Mesodermal cell (in vitro differentiated cells): ENCODE data around the gene KCNMB2.

Experiments
- H3K27ac ChIP-seq: 2 replicates; pipeline ENCODE4 v1.7.0; 2013; ENCODE audit warnings: mild to moderate bottlenecking, low read depth, low read length, moderate library complexity; ENCODE audit not compliant: severe bottlenecking
- H3K36me3 ChIP-seq: 2 replicates; pipeline ENCODE4 v1.7.1; 2013; ENCODE audit warnings: mild to moderate bottlenecking, low read length, moderate library complexity; ENCODE audit not compliant: control insufficient read depth, insufficient read depth
- H3K4me1 ChIP-seq: one replicate; pipeline ENCODE4 v1.7.1; 2013; ENCODE audit warnings: mild to moderate bottlenecking, low read length; ENCODE audit not compliant: insufficient read depth, control insufficient read depth, poor library complexity, severe bottlenecking
- H3K4me3 ChIP-seq: 2 replicates; pipeline ENCODE4 v1.7.0; 2013; ENCODE audit warnings: low read length, control low read depth, mild to moderate bottlenecking; ENCODE audit not compliant: insufficient read depth, poor library complexity, severe bottlenecking; ENCODE audit errors: extremely low read depth
- H3K9me3 ChIP-seq: 2 replicates; pipeline ENCODE4 v1.7.1; 2013; ENCODE audit warnings: mild to moderate bottlenecking, low read length, moderate library complexity; ENCODE audit not compliant: control insufficient read depth
- WGBS, 2 experiments: methylation state at CpG; one replicate each; pipeline ENCODE4 v1.1.5; 2013; ENCODE audit warnings: missing lambda C conversion rate in 2 of 2; ENCODE audit not compliant: insufficient coverage in 2 of 2; 5-methylcytosine and 5-hydroxymethylcytosine counted together

Gene KCNMB2

GRCh38 chr3:178520451-178520850 lies 15.8 kb upstream of the KCNMB2 start:
- Histone ChIP-seq H3K36me3 (no peaks in the 10 kb centered on the region), H3K4me1 (no peaks in the 10 kb centered on the region), H3K9me3 (no peaks in the 10 kb centered on the region), H3K27ac (no peak overlapping the region), H3K4me3 (no peak overlapping the region)
- WGBS, 2 experiments, result 100% methylated on average over 1 of the region's 2 CpGs; no CpG with 5 or more reads in 1 of the 2 experiments

DNA sequence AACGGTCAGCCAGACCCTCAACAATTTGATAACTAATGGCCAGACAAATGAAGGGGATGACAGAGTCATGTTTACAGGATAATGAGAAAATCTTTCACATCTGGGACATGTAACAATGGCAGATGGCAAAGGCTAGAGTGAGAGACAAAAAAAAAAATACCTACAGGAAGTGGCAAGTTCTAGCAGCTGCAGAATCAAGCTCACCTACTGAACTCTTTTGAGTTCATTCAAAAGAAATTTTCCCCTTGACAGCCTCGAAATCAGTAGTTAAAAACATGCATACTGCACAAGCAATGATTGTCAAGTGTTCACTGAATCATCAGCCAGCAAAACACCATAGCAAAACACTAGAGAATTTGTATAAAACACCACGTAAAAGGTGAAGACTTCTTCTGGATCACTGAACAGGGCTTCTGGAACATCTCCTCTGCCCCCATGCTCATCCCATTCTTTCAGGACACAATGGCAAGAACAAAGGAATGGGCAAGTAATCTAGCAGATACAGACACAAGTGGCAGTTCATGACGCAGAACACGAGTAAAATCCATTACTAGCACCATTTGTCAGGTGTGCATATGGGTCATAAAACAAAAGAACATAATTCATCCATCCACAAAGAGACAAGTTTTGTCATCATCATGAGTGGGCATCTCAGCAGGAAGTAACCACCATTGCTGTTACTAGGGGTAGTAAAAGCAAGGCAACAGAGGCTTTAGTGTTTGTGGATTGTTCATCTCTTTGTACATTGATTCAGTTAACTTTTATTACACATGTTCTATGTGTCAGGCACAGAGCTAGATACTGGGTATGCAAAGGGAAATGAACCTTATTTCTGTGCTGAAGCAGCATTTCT lies 13.8 kb upstream of the KCNMB2 start:
- Histone ChIP-seq H3K4me3 (no peak overlapping the region), H3K4me1 (no peaks in the 10 kb centered on the region), H3K27ac (no peak overlapping the region), H3K36me3 (no peaks in the 10 kb centered on the region), H3K9me3 (no peaks in the 10 kb centered on the region)
- 94 to 95% methylated on average over 4 of the region's 5 CpGs for WGBS, 2 experiments

GRCh38 chr3:178525251-178525650 lies 11.0 kb upstream of the KCNMB2 start:
- Histone ChIP-seq H3K4me1 (no peaks in the 10 kb centered on the region), H3K27ac (no peak overlapping the region), H3K9me3 (no peaks in the 10 kb centered on the region), H3K36me3 (no peaks in the 10 kb centered on the region), H3K4me3 (no peak overlapping the region)
- no CpG with 5 or more reads among the region's 3 CpGs for WGBS, 2 experiments

GRCh38 chr3:178526291-178526690 lies 9.9 kb upstream of the KCNMB2 start:
- 60 to 86% methylated on average over 1 to 2 of the region's 3 CpGs for WGBS, 2 experiments
- no peak overlapping the region for H3K27ac ChIP-seq
- no peaks in the 10 kb centered on the region for H3K9me3 ChIP-seq
- H3K4me3 ChIP-seq, result no peak overlapping the region
- H3K36me3 ChIP-seq, result no peaks in the 10 kb centered on the region
- H3K4me1 ChIP-seq, result no peaks in the 10 kb centered on the region

- H3K36me3 ChIP-seq, result no peaks in the 10 kb centered on the region
- no peak overlapping the region for H3K27ac ChIP-seq
- H3K9me3 ChIP-seq, result no peaks in the 10 kb centered on the region
- no peak overlapping the region for H3K4me3 ChIP-seq
- 93 to 100% methylated on average over 1 of the region's 2 CpGs for WGBS, 2 experiments
- no peaks in the 10 kb centered on the region for H3K4me1 ChIP-seq
Observed at GRCh38 chr3:178527981-178528380, 8.3 kb upstream of the KCNMB2 start.

GRCh38 chr3:178529606-178530225 lies 6.5 kb upstream of the KCNMB2 start:
- H3K9me3 ChIP-seq, result no peaks in the 10 kb centered on the region
- H3K4me1 ChIP-seq, result no peaks in the 10 kb centered on the region
- H3K36me3 ChIP-seq, result no peaks in the 10 kb centered on the region
- no peak overlapping the region for H3K4me3 ChIP-seq
- no peak overlapping the region for H3K27ac ChIP-seq

DNA sequence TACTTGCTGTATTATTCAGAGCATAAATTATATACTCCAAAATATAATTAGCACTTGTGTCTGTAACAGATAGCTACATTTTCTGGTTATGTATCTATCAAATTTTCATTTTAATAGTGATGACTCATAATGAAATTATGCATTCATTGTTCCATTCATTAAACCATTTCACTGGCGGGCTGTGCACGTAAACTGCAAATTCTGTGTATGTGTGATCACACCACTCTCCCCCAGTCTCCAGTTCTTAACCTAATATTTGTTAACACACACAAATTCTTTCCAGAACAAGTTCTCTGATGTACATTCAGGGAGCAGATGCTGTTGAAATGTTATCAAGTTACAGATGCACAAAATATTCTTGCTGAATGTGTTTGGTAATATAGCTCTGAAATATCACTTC lies 3.8 kb upstream of the KCNMB2 start:
- Histone ChIP-seq H3K27ac (no peak overlapping the region), H3K4me1 (no peaks in the 10 kb centered on the region), H3K9me3 (no peaks in the 10 kb centered on the region), H3K4me3 (no peak overlapping the region), H3K36me3 (no peaks in the 10 kb centered on the region)
- 87 to 100% methylated on average over 2 of the region's 2 CpGs for WGBS, 2 experiments

GRCh38 chr3:178537122-178537705 lies 978 bp downstream of the KCNMB2 start:
- Histone ChIP-seq H3K4me3 (no peak overlapping the region), H3K27ac (no peak overlapping the region)
- 47 to 55% methylated on average over 5 of the region's 7 CpGs for WGBS, 2 experiments

GRCh38 chr3:178538056-178538455 lies 1.8 kb downstream of the KCNMB2 start:
- H3K27ac ChIP-seq, result no peak overlapping the region
- no peaks in the 10 kb centered on the region for H3K4me1 ChIP-seq
- H3K9me3 ChIP-seq, result no peaks in the 10 kb centered on the region
- no peak overlapping the region for H3K4me3 ChIP-seq
- WGBS, 2 experiments, result 88 to 100% methylated on average over 3 to 4 of the region's 4 CpGs
- H3K36me3 ChIP-seq, result no peaks in the 10 kb centered on the region

More at GRCh38 chr3:178537122-178537705, 978 bp downstream of the KCNMB2 start:
- H3K9me3 ChIP-seq, result no peaks in the 10 kb centered on the region
- no peaks in the 10 kb centered on the region for H3K36me3 ChIP-seq
- H3K4me1 ChIP-seq, result no peaks in the 10 kb centered on the region

GRCh38 chr3:178540184-178540583 lies 3.9 kb downstream of the KCNMB2 start:
- Histone ChIP-seq H3K36me3 (no peaks in the 10 kb centered on the region), H3K4me1 (no peaks in the 10 kb centered on the region), H3K9me3 (no peaks in the 10 kb centered on the region), H3K27ac (no peak overlapping the region), H3K4me3 (no peak overlapping the region)
- WGBS, 2 experiments, result 86 to 94% methylated on average over 3 of the region's 3 CpGs

GRCh38 chr3:178545337-178545736 lies 9.1 kb downstream of the KCNMB2 start:
- WGBS, 2 experiments, result 100% methylated on average over 1 of the region's 3 CpGs; no CpG with 5 or more reads in 1 of the 2 experiments
- Histone ChIP-seq H3K4me3 (no peak overlapping the region), H3K9me3 (no peaks in the 10 kb centered on the region), H3K4me1 (no peaks in the 10 kb centered on the region), H3K27ac (no peak overlapping the region), H3K36me3 (no peaks in the 10 kb centered on the region)
